Measurements from ENCODE around the gene PRDM7. TPM values are rescaled to one million over a fixed set of nuclear protein-coding genes. Genes with fewer than 3 reads are reported as not detected.
A peak's percentile ranks its signal among the peaks of the same experiment; 100 is the strongest.

The PRDM7 gene
- total and polyA plus RNA-seq, 9 of the 15 experiments (the other 6 are each of a cell fraction or from before 2014, with no cell fraction given): not detected

- TF ChIP-seq ZNF280A (IDR thresholded peaks at IDR 0.05; ENCODE audit: low read depth, partially characterized antibody): no peak
- TF ChIP-seq TCF7 (IDR thresholded peaks at IDR 0.05; ENCODE audit: borderline replicate concordance): no peak
- no peak for TF ChIP-seq ESRRB (CRISPR knock-in tag; IDR thresholded peaks at IDR 0.05; ENCODE audit: borderline replicate concordance)
- peak; percentile 78 for TF ChIP-seq GABPB1 (CRISPR knock-in tag; IDR thresholded peaks at IDR 0.05)
- TF ChIP-seq ZNF79 (CRISPR knock-in tag; IDR thresholded peaks at IDR 0.05; ENCODE audit: low read depth): no peak
- TF ChIP-seq EWSR1 (IDR thresholded peaks at IDR 0.05; ENCODE audit: borderline replicate concordance, low read depth, partially characterized antibody): no peak
- TF ChIP-seq LEF1 (IDR thresholded peaks at IDR 0.05): peak; percentile 38; the same call in 1 of the 2 replicates
- no peak for TF ChIP-seq ZNF699 (CRISPR knock-in tag; IDR thresholded peaks at IDR 0.05; ENCODE audit: insufficient replicate concordance)
- TF ChIP-seq DACH1 (IDR thresholded peaks at IDR 0.05; ENCODE audit: partially characterized antibody): peak; percentile 74
- TF ChIP-seq SAFB2 (IDR thresholded peaks at IDR 0.05; ENCODE audit: borderline replicate concordance, low read depth, low read length, severe bottlenecking): no peak
- peak; percentile 96 for TF ChIP-seq BHLHE40 (IDR thresholded peaks at IDR 0.05; ENCODE audit: low read length)
- no peak for TF ChIP-seq CBX2 (IDR thresholded peaks at IDR 0.05; ENCODE audit: insufficient read depth, low read length, poor library complexity, severe bottlenecking)
- TF ChIP-seq GABPA (tag; conservative IDR thresholded peaks at IDR 0.05; ENCODE audit: low read depth): peak; percentile 84
- peak; percentile 73 for TF ChIP-seq HMBOX1 (IDR thresholded peaks at IDR 0.05)
- no peak for TF ChIP-seq MAX (CRISPR knock-in tag; IDR thresholded peaks at IDR 0.05)
- TF ChIP-seq CLOCK (CRISPR knock-in tag; IDR thresholded peaks at IDR 0.05; ENCODE audit: borderline replicate concordance): no peak
- TF ChIP-seq PPARD (CRISPR knock-in tag; IDR thresholded peaks at IDR 0.05): no peak
- no peak for TF ChIP-seq BCOR (IDR thresholded peaks at IDR 0.05)
- no peak for TF ChIP-seq TFAM (CRISPR knock-in tag; conservative IDR thresholded peaks at IDR 0.05)
- no peak for TF ChIP-seq SP2 (IDR thresholded peaks at IDR 0.05; ENCODE audit: extremely low read depth, low read depth, low read length, poor library complexity, severe bottlenecking)
- no peak for TF ChIP-seq GTF2A2 (tag; IDR thresholded peaks at IDR 0.05)
- TF ChIP-seq ZNF41 (CRISPR knock-in tag; conservative IDR thresholded peaks at IDR 0.05): no peak
- no peak for TF ChIP-seq RBM22 (IDR thresholded peaks at IDR 0.05; ENCODE audit: low read depth, low read length, poor library complexity, severe bottlenecking)
Observed at GRCh38 chr16:90057738-90058173, 19.4 kb downstream of the PRDM7 start (continued).

All from K562 (cell line).